Measurements from ENCODE around the gene ANTXR1. TPM values are rescaled to one million over a fixed set of nuclear protein-coding genes. Genes with fewer than 3 reads are reported as not detected.

Gene ANTXR1
- total RNA-seq, 1 donor from 2014 or later = 35.5 TPM

- no peaks in the 10 kb centered on the region for H3K27me3 ChIP-seq (ENCODE audit: control insufficient read depth, insufficient read depth, low read length)
- no peaks in the 10 kb centered on the region for H3K36me3 ChIP-seq (ENCODE audit: control insufficient read depth, insufficient read depth, low read length)
- no peak overlapping the region for H3K4me3 ChIP-seq (ENCODE audit: low read depth, low read length)
- DNase-seq (ENCODE audit: low read depth) = no peak
- TF ChIP-seq, protein P1, sequence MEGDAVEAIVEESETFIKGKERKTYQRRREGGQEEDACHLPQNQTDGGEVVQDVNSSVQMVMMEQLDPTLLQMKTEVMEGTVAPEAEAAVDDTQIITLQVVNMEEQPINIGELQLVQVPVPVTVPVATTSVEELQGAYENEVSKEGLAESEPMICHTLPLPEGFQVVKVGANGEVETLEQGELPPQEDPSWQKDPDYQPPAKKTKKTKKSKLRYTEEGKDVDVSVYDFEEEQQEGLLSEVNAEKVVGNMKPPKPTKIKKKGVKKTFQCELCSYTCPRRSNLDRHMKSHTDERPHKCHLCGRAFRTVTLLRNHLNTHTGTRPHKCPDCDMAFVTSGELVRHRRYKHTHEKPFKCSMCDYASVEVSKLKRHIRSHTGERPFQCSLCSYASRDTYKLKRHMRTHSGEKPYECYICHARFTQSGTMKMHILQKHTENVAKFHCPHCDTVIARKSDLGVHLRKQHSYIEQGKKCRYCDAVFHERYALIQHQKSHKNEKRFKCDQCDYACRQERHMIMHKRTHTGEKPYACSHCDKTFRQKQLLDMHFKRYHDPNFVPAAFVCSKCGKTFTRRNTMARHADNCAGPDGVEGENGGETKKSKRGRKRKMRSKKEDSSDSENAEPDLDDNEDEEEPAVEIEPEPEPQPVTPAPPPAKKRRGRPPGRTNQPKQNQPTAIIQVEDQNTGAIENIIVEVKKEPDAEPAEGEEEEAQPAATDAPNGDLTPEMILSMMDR (IDR thresholded peaks at IDR 0.05; ENCODE audit: insufficient read depth, low read length, poor library complexity, severe bottlenecking) = no peak
These were observed 34.9 kb upstream of the ANTXR1 start for GRCh38 chr2:68978098-68978497.

DNA sequence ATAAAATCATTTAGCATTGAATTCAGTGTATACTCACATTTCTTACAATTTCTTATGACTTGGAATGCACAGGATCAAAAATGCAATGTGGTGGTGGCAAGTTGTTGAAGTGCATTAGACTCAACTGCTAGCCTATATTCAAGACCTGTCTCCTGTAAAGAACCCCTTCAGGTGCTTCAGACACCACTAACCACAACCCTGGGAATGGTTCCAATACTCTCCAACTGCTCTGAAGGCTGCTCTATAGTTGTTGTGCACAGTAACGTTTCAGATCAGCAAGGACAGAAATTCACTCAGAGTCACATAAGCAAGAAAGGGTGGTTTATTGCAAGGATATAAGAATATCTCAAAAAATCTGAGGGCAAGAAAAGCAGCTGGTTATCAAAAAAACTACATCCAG lies 32.0 kb upstream of the ANTXR1 start:
- TF ChIP-seq, protein P1 (IDR thresholded peaks at IDR 0.05; ENCODE audit: insufficient read depth, low read length, poor library complexity, severe bottlenecking) = no peak
- DNase-seq (ENCODE audit: low read depth) = peak; percentile 18
- H3K36me3 ChIP-seq (ENCODE audit: control insufficient read depth, insufficient read depth, low read length) = no peaks in the 10 kb centered on the region

DNA sequence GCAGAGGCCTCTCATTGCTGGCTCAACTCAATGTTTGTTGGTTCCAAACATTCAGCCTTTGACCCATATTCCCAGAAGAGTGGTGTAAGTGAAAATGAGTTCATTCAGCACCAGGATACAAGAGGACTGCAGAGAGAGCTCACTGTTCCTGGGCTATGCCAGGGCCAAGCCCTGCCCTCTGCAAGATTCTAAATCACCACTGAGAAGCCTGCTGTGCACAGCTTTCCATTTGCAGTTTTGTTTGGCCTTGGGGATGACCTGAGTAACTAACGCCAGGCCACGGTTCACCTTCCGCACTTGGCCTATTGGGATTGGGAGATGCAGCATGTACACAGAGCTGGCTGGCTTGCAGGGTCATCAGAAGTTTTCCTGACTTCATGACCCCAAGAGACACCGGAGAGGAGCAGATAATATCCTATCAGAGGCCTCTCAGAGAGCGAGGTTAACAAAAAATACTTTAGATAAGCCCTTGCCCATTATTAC lies 25.9 kb upstream of the ANTXR1 start:
- DNase-seq (ENCODE audit: low read depth) = no peak
- TF ChIP-seq, protein P1 (IDR thresholded peaks at IDR 0.05; ENCODE audit: insufficient read depth, low read length, poor library complexity, severe bottlenecking) = no peak
- no peak overlapping the region for H3K4me3 ChIP-seq (ENCODE audit: low read depth, low read length)
- no peaks in the 10 kb centered on the region for H3K36me3 ChIP-seq (ENCODE audit: control insufficient read depth, insufficient read depth, low read length)
- no peaks in the 10 kb centered on the region for H3K27me3 ChIP-seq (ENCODE audit: control insufficient read depth, insufficient read depth, low read length)

More for the DNA sequence above, 32.0 kb upstream of the ANTXR1 start:
- Histone ChIP-seq H3K4me3 (ENCODE audit: low read depth, low read length) (no peak overlapping the region), H3K27me3 (ENCODE audit: control insufficient read depth, insufficient read depth, low read length) (no peaks in the 10 kb centered on the region)

- no peak for DNase-seq (ENCODE audit: low read depth)
- Histone ChIP-seq H3K27me3 (ENCODE audit: control insufficient read depth, insufficient read depth, low read length) (no peaks in the 10 kb centered on the region), H3K36me3 (ENCODE audit: control insufficient read depth, insufficient read depth, low read length) (no peaks in the 10 kb centered on the region), H3K4me3 (ENCODE audit: low read depth, low read length) (no peak overlapping the region)
- TF ChIP-seq, protein P1 (IDR thresholded peaks at IDR 0.05; ENCODE audit: insufficient read depth, low read length, poor library complexity, severe bottlenecking) = no peak
These were observed 23.9 kb upstream of the ANTXR1 start for GRCh38 chr2:68989035-68989434.

DNA sequence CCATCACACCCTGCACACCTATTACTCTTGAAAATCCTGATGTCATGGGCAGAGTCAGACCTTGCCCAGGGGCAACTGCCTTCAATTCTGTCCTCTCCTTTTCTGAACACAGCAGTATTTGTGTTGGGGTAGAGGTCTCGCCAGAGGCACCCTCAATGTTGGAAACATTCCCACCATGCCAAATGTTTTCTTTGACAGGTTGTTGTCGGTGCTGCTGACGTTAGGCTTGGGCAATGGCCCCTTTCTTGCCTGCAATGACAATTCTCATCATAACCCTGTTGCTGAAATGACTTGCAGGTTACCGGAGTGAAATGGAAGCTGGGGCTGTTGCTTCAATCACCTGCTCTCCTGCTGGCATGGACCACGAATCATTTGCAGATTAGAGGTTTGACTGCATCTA lies 20.6 kb upstream of the ANTXR1 start:
- Histone ChIP-seq H3K4me3 (ENCODE audit: low read depth, low read length) (no peak overlapping the region), H3K27me3 (ENCODE audit: control insufficient read depth, insufficient read depth, low read length) (no peaks in the 10 kb centered on the region), H3K36me3 (ENCODE audit: control insufficient read depth, insufficient read depth, low read length) (no peaks in the 10 kb centered on the region)
- no peak for DNase-seq (ENCODE audit: low read depth)
- TF ChIP-seq, protein P1 (IDR thresholded peaks at IDR 0.05; ENCODE audit: insufficient read depth, low read length, poor library complexity, severe bottlenecking) = no peak

GRCh38 chr2:68992933-68993332 lies 20.0 kb upstream of the ANTXR1 start:
- TF ChIP-seq, protein P1 (IDR thresholded peaks at IDR 0.05; ENCODE audit: insufficient read depth, low read length, poor library complexity, severe bottlenecking) = no peak
- Histone ChIP-seq H3K36me3 (ENCODE audit: control insufficient read depth, insufficient read depth, low read length) (no peaks in the 10 kb centered on the region), H3K27me3 (ENCODE audit: control insufficient read depth, insufficient read depth, low read length) (no peaks in the 10 kb centered on the region), H3K4me3 (ENCODE audit: low read depth, low read length) (no peak overlapping the region)
- DNase-seq (ENCODE audit: low read depth) = no peak

All from kidney epithelial cell (primary cell).